Neural crest cell (in vitro differentiated cells): ENCODE measurements around the gene SETDB2. TPM values are rescaled to one million over a fixed set of nuclear protein-coding genes. Genes with fewer than 3 reads are reported as not detected.

ENCODE experiments used
- DNase-seq: peaks from one replicate; pipeline ENCODE4 v3.0.0; 2021; ENCODE audit warnings: low read depth, mixed read lengths, low spot score
- H3K27ac Mint-ChIP-seq: one replicate; pipeline ENCODE4 v1.8.0; 2021; ENCODE audit warnings: mild to moderate bottlenecking, mixed read lengths; ENCODE audit not compliant: unreplicated experiment
- H3K27me3 Mint-ChIP-seq: 2 replicates; pipeline ENCODE4 v1.8.0; 2021; ENCODE audit warnings: low read depth, mild to moderate bottlenecking, mixed read lengths
- H3K36me3 Mint-ChIP-seq: 2 replicates; pipeline ENCODE4 v1.8.0; 2021; ENCODE audit warnings: low read depth, mild to moderate bottlenecking, mixed read lengths
- H3K4me1 Mint-ChIP-seq: 2 replicates; pipeline ENCODE4 v1.8.0; 2021; ENCODE audit warnings: mixed read lengths
- H3K4me3 Mint-ChIP-seq: one replicate; pipeline ENCODE4 v1.8.0; 2021; ENCODE audit warnings: mild to moderate bottlenecking, mixed read lengths
- H3K9me3 Mint-ChIP-seq: 2 replicates; pipeline ENCODE4 v1.8.0; 2021; ENCODE audit warnings: mixed read lengths
- CTCF ChIP-seq: fragments of 200-600 bp; sonication (generic); conservative IDR thresholded peaks from 2 replicates; pipeline ENCODE4 v1.5.0; 2021; ENCODE audit warnings: antibody characterized with exemption, mild to moderate bottlenecking
- total RNA-seq: library from RNA; stranded (reverse); gene quantifications from 2 replicates; pipeline ENCODE4 v1.2.1, GENCODE V29; 2021

The SETDB2 gene
- total RNA-seq, 1 donor from 2014 or later = 7.9 TPM

- H3K36me3 Mint-ChIP-seq = peaks cover 27% of the 10 kb centered on the region
Measured at GRCh38 chr13:49539746-49540145, 95.7 kb downstream of the SETDB2 start.

GRCh38 chr13:49540552-49540951 is 96.5 kb downstream of the SETDB2 start:
- peaks cover 4% of the 10 kb centered on the region for H3K4me1 Mint-ChIP-seq
- no peaks in the 10 kb centered on the region for H3K27me3 Mint-ChIP-seq
- peaks cover 21% of the 10 kb centered on the region for H3K36me3 Mint-ChIP-seq
- no peak overlapping the region for H3K4me3 Mint-ChIP-seq
- DNase-seq = no peak
- TF ChIP-seq CTCF = no peak
- no peaks in the 10 kb centered on the region for H3K9me3 Mint-ChIP-seq
- H3K27ac Mint-ChIP-seq = peak overlapping the region; percentile 52

More at GRCh38 chr13:49539746-49540145, 95.7 kb downstream of the SETDB2 start:
- TF ChIP-seq CTCF = no peak
- H3K4me3 Mint-ChIP-seq = no peak overlapping the region
- DNase-seq = no peak
- no peaks in the 10 kb centered on the region for H3K9me3 Mint-ChIP-seq
- H3K27ac Mint-ChIP-seq = no peak overlapping the region
- peaks cover 11% of the 10 kb centered on the region for H3K4me1 Mint-ChIP-seq
- H3K27me3 Mint-ChIP-seq = no peaks in the 10 kb centered on the region

GRCh38 chr13:49543656-49544055 is 99.6 kb downstream of the SETDB2 start:
- H3K4me3 Mint-ChIP-seq = no peak overlapping the region
- H3K4me1 Mint-ChIP-seq = no peaks in the 10 kb centered on the region
- H3K9me3 Mint-ChIP-seq = no peaks in the 10 kb centered on the region
- peaks cover 10% of the 10 kb centered on the region for H3K36me3 Mint-ChIP-seq
- no peak overlapping the region for H3K27ac Mint-ChIP-seq
- TF ChIP-seq CTCF = no peak
- H3K27me3 Mint-ChIP-seq = no peaks in the 10 kb centered on the region
- no peak for DNase-seq

Other genes starting within 250 kb of the SETDB2 start
- gene MLNR, start 223.9 kb upstream of the SETDB2 start, total RNA-seq = not detected in 2 replicates
- 13.9 and 15.6 TPM in 2 replicates for gene CDADC1, start 196.3 kb upstream of the SETDB2 start, total RNA-seq
- gene CAB39L, start 210 bp upstream of the SETDB2 start, total RNA-seq = 10.1 and 10.7 TPM in 2 replicates
- 12.0 and 14.9 TPM in 2 replicates for gene PHF11, start 51.7 kb downstream of the SETDB2 start, total RNA-seq
- gene RCBTB1, start 141.3 kb downstream of the SETDB2 start, total RNA-seq = 40.0 and 44.1 TPM in 2 replicates
- gene ARL11, start 184.2 kb downstream of the SETDB2 start, total RNA-seq = not detected in 2 replicates
- 52.7 and 55.4 TPM in 2 replicates for gene EBPL, start 247.2 kb downstream of the SETDB2 start, total RNA-seq